H7 (cell line): ENCODE data around the gene WDR35. TPM values are rescaled to one million over a fixed set of nuclear protein-coding genes. Genes with fewer than 3 reads are reported as not detected.

Experiments used
- DNase-seq: peaks from one replicate; pipeline ENCODE4 v3.0.0; 2012
- H3K27me3 ChIP-seq: 2 replicates; pipeline ENCODE4 v1.6.0; 2011; ENCODE audit warnings: mild to moderate bottlenecking, low read length; ENCODE audit not compliant: control insufficient read depth, insufficient read depth
- H3K36me3 ChIP-seq: replicated peaks from 2 replicates; pipeline ENCODE4 v1.5.1; 2011; ENCODE audit warnings: low read length; ENCODE audit not compliant: control insufficient read depth, insufficient read depth
- H3K4me3 ChIP-seq: 2 replicates; pipeline ENCODE4 v1.5.1; 2011; ENCODE audit warnings: low read depth, mild to moderate bottlenecking, control low read depth, low read length, moderate library complexity; ENCODE audit not compliant: insufficient read depth
- total RNA-seq: library from RNA; depleted of rRNA; stranded (reverse); fragments of >200 nt; shearing (Covaris generic); gene quantifications from 2 replicates; pipeline ENCODE4 v1.2.3, GENCODE V29; 2014; rRNA removed

The WDR35 gene
- total RNA-seq: 12.4 and 15.4 TPM in 2 replicates

GRCh38 chr2:19989667-19990415 is at the start of gene WDR35:
Gene WDR35, minus strand, starts transcription at chr2:19990105. Its CDS starts 90 bp downstream, at chr2:19990015.
- peak within 1 kb of the TSS; percentile 88 for H3K4me3 ChIP-seq
- no peaks in the 10 kb centered on the region for H3K27me3 ChIP-seq
- H3K36me3 ChIP-seq: no peaks in the 10 kb centered on the region; the same call in 1 of the 2 replicates
- peak; percentile 96 for DNase-seq

- DNase-seq: no peak
- Histone ChIP-seq H3K36me3 (peaks cover 30% of the 10 kb centered on the region), H3K27me3 (no peaks in the 10 kb centered on the region), H3K4me3 (no peak overlapping the region)
Observed at GRCh38 chr2:20037660-20038059, 47.8 kb upstream of the WDR35 start.

- no peak overlapping the region for H3K4me3 ChIP-seq
- peaks cover 34% of the 10 kb centered on the region for H3K36me3 ChIP-seq
- no peaks in the 10 kb centered on the region for H3K27me3 ChIP-seq
- DNase-seq: no peak
Observed at GRCh38 chr2:20035955-20036666, 46.2 kb upstream of the WDR35 start.

- DNase-seq: no peak
- Histone ChIP-seq H3K36me3 (peaks cover 26% of the 10 kb centered on the region), H3K27me3 (no peaks in the 10 kb centered on the region), H3K4me3 (no peak overlapping the region)
Observed at GRCh38 chr2:20034821-20035220, 44.9 kb upstream of the WDR35 start.

GRCh38 chr2:20034218-20034617 is 44.3 kb upstream of the WDR35 start:
- Histone ChIP-seq H3K36me3 (peaks cover 24% of the 10 kb centered on the region), H3K27me3 (no peaks in the 10 kb centered on the region)
- DNase-seq: no peak

DNA sequence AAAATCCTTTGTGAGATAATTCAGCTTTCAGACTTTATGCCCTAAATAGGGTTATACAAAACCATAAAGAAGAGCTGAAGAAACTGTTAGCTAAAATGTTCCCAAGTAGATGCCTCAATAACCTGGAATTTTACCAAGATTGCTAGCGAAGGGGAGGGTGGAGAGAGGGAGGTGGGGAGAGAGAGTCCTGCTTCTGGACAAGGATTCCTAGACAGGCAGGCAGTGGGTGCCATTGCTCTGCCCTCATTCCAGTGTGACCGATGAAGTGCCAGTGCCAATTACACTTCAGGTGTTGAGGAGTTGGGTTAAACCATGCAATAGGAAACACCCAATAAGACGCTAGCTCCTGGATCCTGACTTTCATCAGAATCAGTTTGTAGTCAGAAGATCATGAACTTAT is 43.4 kb upstream of the WDR35 start:
- peaks cover 24% of the 10 kb centered on the region for H3K36me3 ChIP-seq

More at GRCh38 chr2:20034218-20034617, 44.3 kb upstream of the WDR35 start:
- H3K4me3 ChIP-seq: no peak overlapping the region

DNA sequence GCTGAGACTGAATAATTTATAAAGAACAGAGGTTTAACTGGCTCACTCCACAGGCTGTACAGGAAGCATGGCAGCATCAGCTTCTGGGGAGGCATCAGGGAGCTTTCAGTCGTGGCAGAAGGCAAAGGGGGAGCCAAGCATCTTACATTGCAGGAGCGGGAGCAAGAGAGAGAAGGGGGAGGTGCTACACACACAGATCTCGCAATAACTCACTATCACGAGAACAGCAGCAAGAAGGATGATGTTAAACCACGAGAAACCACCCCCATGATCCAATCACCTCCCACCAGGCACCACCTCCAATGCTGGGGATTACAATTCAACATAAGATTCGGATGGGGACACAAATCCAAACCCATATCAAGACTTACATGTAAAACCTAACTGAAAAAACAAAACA is 40.3 kb upstream of the WDR35 start:
- Histone ChIP-seq H3K27me3 (no peaks in the 10 kb centered on the region), H3K4me3 (no peak overlapping the region), H3K36me3 (peaks cover 14% of the 10 kb centered on the region)
- no peak for DNase-seq

More for the DNA sequence above, 43.4 kb upstream of the WDR35 start:
- Histone ChIP-seq H3K27me3 (no peaks in the 10 kb centered on the region), H3K4me3 (no peak overlapping the region)
- DNase-seq: no peak

DNA sequence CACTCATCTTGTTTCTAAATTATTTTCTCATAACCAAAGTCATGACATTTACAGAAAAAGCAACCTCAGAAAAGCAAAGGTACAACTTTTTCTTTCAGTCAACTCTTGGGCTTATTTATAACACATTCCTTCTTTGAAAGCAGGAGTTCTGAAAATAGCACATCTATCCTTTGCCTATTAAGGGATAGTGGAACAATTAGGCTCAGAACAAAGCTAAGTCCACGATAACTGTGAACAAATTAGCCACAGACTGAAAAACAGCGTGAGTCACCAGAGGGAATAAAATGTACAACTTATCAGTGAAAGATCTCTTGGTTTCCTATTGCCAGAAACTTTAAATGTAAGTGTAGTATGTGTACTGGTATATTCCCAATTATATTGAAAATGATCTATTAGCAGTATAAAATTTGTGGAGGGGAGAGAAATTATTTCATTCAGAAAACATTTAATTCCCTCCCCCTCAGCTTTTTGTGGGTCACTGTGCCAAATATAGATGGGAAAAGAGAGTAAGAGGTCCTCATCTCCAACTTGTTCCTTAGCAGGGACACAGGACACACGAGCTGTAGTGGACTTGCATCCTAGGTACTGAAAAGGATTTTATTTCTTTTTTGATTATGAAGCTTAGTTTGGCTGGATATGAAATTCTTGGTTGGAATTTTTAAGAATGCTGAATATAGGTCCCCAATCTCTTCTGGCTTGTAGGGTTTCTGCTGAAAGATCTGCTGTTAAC is 38.0 kb upstream of the WDR35 start:
- H3K4me3 ChIP-seq: no peak overlapping the region
- H3K27me3 ChIP-seq: no peaks in the 10 kb centered on the region
- peaks cover 5% of the 10 kb centered on the region for H3K36me3 ChIP-seq
- DNase-seq: no peak

DNA sequence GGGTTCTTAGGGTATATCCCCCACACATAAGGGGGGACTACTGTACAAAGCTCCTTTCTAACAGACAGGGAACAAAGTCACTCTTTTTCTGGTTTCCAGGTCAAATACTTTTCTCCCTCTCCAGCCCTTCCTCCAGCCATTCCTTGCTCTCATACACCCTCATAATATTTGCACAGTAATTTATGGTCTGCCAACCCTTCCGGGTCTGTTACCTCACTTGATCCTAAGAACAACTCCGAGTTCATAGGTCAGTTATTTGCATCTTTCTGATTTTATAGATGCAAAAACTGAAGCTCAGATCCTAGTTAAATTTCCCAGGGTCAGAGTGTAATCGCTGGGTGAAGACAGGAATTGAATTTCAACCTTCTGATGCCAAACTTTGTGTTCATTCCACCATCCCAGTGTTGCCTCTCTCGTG is 37.4 kb upstream of the WDR35 start:
- Histone ChIP-seq H3K27me3 (no peaks in the 10 kb centered on the region), H3K36me3 (peaks cover 3% of the 10 kb centered on the region), H3K4me3 (no peak overlapping the region)
- DNase-seq: no peak

GRCh38 chr2:20025065-20025786 is 35.3 kb upstream of the WDR35 start:
- no peak for DNase-seq

GRCh38 chr2:20023688-20024087 is 33.8 kb upstream of the WDR35 start:
- no peaks in the 10 kb centered on the region for H3K36me3 ChIP-seq
- H3K4me3 ChIP-seq: no peak overlapping the region
- DNase-seq: no peak
- no peaks in the 10 kb centered on the region for H3K27me3 ChIP-seq

More at GRCh38 chr2:20025065-20025786, 35.3 kb upstream of the WDR35 start:
- Histone ChIP-seq H3K4me3 (no peak overlapping the region), H3K36me3 (no peaks in the 10 kb centered on the region; the same call in none of the 2 replicates), H3K27me3 (no peaks in the 10 kb centered on the region)

- no peak for DNase-seq
- no peaks in the 10 kb centered on the region for H3K27me3 ChIP-seq
- H3K36me3 ChIP-seq: no peaks in the 10 kb centered on the region
- no peak overlapping the region for H3K4me3 ChIP-seq
Observed at GRCh38 chr2:20021405-20022009, 31.6 kb upstream of the WDR35 start.

GRCh38 chr2:20019747-20020146 is 29.8 kb upstream of the WDR35 start:
- H3K27me3 ChIP-seq: no peaks in the 10 kb centered on the region
- DNase-seq: no peak
- no peak overlapping the region for H3K4me3 ChIP-seq
- no peaks in the 10 kb centered on the region for H3K36me3 ChIP-seq
